NCI-H82 (cell line): ENCODE data around the gene TYRP1.

ENCODE experiments used
- DNase-seq: peaks from one replicate; lab custom pipeline; 2025; lab: John Stamatoyannopoulos, UW

The TYRP1 gene

GRCh38 chr9:12697719-12698118, 4.5 kb downstream of the TYRP1 start:
- peak; percentile 6 for DNase-seq

GRCh38 chr9:12698266-12698665, 5.1 kb downstream of the TYRP1 start:
- no peak for DNase-seq

GRCh38 chr9:12698986-12699385, 5.8 kb downstream of the TYRP1 start:
- DNase-seq = peak; percentile 2

GRCh38 chr9:12699529-12699928, 6.3 kb downstream of the TYRP1 start:
- no peak for DNase-seq

- DNase-seq = no peak
Measured at GRCh38 chr9:12701126-12701525, 7.9 kb downstream of the TYRP1 start.

GRCh38 chr9:12702160-12702758, 9.1 kb downstream of the TYRP1 start:
- DNase-seq = peak; percentile 70

GRCh38 chr9:12703996-12704395, 10.8 kb downstream of the TYRP1 start:
- no peak for DNase-seq

- no peak for DNase-seq
Measured at GRCh38 chr9:12705738-12706391, 12.7 kb downstream of the TYRP1 start.

- no peak for DNase-seq
Measured at GRCh38 chr9:12708562-12709298, 15.5 kb downstream of the TYRP1 start.

GRCh38 chr9:12712532-12712931, 19.3 kb downstream of the TYRP1 start:
- no peak for DNase-seq

- no peak for DNase-seq
Measured at GRCh38 chr9:12715268-12715667, 22.1 kb downstream of the TYRP1 start.

- no peak for DNase-seq
Measured at GRCh38 chr9:12716823-12717600, 23.8 kb downstream of the TYRP1 start.

GRCh38 chr9:12717907-12718306, 24.7 kb downstream of the TYRP1 start:
- DNase-seq = no peak

GRCh38 chr9:12718482-12719026, 25.4 kb downstream of the TYRP1 start:
- no peak for DNase-seq

GRCh38 chr9:12719431-12719830, 26.2 kb downstream of the TYRP1 start:
- peak; percentile 21 for DNase-seq

GRCh38 chr9:12720551-12720950, 27.4 kb downstream of the TYRP1 start:
- no peak for DNase-seq

GRCh38 chr9:12722131-12722530, 28.9 kb downstream of the TYRP1 start:
- DNase-seq = peak; percentile 16

- DNase-seq = peak; percentile 13
Measured at GRCh38 chr9:12723409-12724028, 30.3 kb downstream of the TYRP1 start.

- DNase-seq = no peak
Measured at GRCh38 chr9:12726795-12727194, 33.6 kb downstream of the TYRP1 start.

- DNase-seq = no peak
Measured at GRCh38 chr9:12730198-12730597, 37.0 kb downstream of the TYRP1 start.

- no peak for DNase-seq
Measured at GRCh38 chr9:12730927-12731326, 37.7 kb downstream of the TYRP1 start.

GRCh38 chr9:12732971-12733370, 39.8 kb downstream of the TYRP1 start:
- DNase-seq = no peak
